Stimulated activated CD4-positive, alpha-beta T cell treated with anti-CD3 and anti-CD28 coated beads, Interleukin-12 subunit alpha, Interleukin-12 subunit beta, amount 100 ng/mL, for 24 hours (primary cell): ENCODE data around the gene SP140L.
"Not testable (repeated sequence)": the region's sequence is repeated elsewhere in the genome, so short reads cannot be mapped to it uniquely, and the experiment has no call there.

Source experiments
- DNase-seq, 2 experiments: peaks; one replicate each; pipeline ENCODE4 v3.0.0-alpha.2; 2020; ENCODE audit warnings: low read depth in 2 of 2

SP140L gene

DNA sequence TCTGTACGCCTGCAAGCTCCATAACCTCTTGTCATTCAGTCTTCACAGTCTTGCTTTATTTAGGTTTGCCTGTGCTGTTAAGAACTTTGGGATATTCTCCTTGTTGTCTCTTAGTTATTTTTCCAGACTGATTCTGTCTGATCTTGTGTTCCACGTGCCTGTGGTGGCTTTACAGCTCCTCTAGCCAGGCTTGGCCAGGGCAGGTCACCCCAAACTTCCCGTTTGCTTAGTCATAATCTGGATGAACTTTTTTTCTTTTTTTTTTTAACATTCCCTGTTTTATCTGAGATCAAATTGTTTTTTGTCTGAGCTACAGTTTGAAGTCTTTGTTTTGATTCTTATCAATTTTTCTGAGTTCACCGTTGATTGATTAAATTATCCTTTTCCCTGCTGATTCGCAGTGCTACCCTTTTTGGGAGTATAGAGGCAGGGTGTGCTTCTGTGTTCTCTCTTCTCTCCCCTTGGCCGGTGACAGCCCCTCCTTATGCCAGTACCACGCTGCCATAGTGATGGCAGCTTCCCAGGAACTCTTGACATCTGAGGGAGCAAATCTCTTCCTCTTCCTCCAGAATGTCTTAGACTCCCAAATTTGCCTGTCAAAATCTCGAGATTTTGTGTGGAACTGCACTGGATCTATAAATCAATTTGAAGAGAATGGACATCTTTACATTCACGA is 91.5 kb downstream of the SP140L start:
- DNase-seq, result no peak

DNA sequence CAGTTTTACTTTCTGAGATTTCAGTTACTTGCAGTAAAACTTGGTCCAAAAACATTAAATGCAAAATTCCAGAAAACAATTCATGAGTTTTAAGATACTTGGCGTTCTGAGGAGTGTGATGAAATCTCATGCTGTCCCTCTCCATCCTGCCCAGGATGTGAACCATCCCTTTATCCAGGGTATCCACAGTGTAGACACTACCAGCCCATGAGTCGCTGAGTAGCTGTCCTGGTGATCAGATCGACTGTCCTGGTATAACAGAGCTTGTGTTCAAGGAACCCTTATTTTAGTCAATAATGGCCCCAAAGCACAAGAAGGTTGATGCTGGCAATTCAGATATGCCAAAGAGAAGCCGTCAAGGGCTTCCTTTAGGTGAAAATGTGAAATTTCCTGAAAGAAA is 92.2 kb downstream of the SP140L start:
- DNase-seq, result no peak

- DNase-seq, result no peak
Measured at GRCh38 chr2:230422149-230422548, 95.2 kb downstream of the SP140L start.

GRCh38 chr2:230423851-230424458 is 97.0 kb downstream of the SP140L start:
- DNase-seq, result no peak

DNA sequence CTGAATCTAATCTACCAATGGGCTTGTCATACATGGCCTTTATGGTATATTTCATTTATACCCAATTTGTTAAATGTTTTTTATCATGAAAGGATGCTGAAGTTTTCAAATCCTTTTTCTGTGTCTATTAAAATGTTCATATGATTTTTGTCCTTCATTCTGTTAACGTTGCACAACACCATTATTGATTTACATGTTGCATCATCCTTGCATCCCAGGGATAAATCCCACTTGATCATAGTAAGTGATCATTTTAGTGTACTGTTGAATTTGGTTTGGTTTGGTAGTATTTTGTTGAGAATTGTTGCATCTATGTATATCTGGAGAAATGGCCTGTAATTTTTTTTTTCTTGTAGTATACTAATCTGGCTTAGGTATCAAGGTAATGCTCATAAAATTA is 98.4 kb downstream of the SP140L start:
- DNase-seq, result no peak

DNA sequence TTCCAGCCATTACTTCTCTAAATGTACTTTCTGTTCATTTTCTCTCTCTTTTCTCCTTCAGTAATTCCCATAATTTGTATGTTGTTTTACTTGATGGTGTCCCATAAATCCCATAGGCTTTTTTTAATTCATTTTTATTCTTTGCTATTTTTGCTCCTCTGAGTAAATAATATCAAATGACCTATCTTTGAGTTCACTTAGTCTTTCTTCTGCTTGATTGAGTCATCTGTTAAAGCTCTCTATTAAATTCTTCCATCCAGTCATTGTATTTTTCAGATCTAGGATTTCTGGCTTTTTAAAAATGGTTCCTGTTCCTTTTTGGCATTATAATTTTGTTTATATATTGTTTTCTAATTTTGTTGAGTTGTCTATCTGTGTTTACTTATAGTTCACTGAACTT is 102.5 kb downstream of the SP140L start:
- DNase-seq, result no peak

- DNase-seq, result no peak
Measured at GRCh38 chr2:230430957-230431910, 104.2 kb downstream of the SP140L start.

DNA sequence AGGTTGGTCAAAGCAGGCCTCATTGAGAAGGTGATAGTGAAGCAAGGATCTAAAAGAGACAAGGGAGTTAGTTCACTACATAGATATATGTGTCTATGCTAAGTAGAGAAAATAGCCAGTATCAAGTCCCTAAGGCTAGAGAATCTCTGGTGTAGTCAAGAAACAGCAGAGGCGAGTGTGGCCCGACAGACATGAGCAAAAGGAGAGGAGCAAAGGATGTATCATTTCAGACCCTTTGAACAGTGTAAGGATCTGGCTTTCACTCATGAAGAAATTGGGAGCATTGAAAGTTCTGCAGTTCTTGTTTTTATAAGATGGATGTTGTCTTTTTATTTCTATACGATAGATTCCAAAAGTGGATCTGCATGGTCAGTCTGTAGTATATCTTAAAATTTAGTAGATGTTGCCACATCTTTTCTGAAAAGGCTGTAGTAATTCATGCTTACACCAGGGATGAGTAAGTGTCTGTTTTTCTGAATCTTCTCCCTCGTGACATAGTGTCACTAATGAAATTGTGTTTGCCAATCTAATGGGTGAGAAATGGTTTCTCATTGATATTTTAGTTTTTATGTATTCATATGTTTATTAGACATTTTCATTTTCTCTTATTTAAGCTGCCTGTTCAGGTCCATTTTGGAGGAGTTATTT is 107.8 kb downstream of the SP140L start:
- no peak for DNase-seq

- no peak for DNase-seq
Measured at GRCh38 chr2:230435431-230435830, 108.4 kb downstream of the SP140L start.

GRCh38 chr2:230439121-230439520 is 112.1 kb downstream of the SP140L start:
- DNase-seq, result not testable (repeated sequence)

DNA sequence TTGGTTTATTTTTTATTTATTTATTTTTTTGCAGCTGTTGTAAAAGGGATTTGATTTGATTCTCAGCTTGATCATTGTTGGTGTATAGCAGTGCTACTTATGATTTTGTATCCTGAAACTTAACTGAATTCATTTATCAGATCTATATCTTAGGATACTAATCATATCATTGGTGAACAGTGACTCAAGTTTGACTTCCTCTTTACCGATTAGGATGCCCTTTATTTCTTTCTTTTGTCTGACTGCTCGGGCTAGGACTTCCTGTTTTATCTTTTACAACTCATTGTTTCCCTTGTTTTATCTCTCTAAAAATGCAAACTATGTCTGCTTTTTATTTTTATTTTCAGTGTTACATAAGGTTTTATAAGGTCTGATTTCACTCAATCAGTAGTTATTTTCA is 112.6 kb downstream of the SP140L start:
- DNase-seq, result no peak

DNA sequence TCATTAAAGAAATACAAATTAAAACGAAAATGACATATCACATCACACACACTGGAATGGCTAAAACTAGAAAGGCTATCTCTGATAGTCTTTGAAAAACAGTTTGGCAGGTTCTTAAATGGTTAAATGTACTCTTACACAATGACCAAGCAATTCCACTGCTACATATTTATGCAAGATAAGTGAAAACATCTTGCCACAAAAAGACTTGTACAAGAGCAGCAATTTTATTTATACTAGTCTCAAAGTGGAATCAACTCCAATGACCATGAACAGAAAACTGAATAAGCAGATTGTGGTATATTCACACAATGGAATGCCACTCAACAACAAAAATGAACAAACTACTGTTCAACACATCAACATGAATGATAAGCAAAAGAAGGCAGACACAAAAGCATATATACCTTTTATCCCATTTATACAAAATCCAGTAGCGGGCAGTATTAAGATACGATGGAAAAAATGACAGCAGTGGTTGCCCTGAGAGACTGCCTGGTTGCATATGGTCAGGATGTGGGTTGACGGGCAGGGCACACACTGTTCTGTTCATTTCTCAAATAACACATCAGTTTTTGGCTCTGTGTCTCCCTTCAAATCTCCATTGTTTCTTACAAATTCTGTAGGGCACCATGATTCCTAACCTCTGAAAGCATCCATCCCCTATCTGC is 114.4 kb downstream of the SP140L start:
- peak in 1 of 2 experiments; percentile 22 for DNase-seq

GRCh38 chr2:230443541-230443940 is 116.5 kb downstream of the SP140L start:
- DNase-seq, result no peak

DNA sequence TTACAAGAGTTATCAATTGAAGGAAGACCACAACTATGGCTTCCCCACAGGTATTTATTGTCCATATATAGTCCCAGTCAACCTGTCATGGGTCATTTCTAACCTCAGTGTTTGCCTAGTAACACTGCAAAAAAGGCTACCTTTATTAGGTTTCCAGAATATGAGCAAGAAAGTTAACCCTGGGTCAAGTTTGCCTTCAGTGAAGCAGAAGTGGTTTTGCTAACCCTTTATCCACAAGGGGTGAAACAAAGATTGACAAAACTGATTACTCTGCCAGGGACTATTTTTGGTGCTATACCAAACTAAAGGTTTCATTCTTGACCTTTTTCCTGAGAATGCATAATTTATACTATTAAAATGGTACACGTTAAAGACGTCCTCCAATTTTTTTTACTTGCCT is 117.8 kb downstream of the SP140L start:
- no peak for DNase-seq

DNA sequence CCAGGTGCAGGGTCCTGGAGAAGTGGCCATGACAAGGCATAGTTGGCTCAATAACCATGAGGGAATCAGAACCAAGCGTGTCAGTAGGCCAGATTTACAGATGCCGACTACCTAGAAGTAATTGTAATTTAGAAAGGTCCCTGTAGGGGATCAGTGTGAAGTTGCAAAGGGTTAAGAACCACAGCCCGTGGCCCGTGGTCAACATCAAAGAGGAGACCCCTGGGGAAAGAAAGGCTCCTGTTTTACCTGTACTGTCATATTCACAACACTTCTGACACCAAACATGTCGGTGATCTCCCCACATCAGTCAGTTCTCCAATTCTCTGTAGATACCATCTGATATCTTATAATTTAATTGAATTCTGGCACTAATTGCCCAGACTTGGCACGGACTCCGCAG is 120.0 kb downstream of the SP140L start:
- DNase-seq, result no peak

DNA sequence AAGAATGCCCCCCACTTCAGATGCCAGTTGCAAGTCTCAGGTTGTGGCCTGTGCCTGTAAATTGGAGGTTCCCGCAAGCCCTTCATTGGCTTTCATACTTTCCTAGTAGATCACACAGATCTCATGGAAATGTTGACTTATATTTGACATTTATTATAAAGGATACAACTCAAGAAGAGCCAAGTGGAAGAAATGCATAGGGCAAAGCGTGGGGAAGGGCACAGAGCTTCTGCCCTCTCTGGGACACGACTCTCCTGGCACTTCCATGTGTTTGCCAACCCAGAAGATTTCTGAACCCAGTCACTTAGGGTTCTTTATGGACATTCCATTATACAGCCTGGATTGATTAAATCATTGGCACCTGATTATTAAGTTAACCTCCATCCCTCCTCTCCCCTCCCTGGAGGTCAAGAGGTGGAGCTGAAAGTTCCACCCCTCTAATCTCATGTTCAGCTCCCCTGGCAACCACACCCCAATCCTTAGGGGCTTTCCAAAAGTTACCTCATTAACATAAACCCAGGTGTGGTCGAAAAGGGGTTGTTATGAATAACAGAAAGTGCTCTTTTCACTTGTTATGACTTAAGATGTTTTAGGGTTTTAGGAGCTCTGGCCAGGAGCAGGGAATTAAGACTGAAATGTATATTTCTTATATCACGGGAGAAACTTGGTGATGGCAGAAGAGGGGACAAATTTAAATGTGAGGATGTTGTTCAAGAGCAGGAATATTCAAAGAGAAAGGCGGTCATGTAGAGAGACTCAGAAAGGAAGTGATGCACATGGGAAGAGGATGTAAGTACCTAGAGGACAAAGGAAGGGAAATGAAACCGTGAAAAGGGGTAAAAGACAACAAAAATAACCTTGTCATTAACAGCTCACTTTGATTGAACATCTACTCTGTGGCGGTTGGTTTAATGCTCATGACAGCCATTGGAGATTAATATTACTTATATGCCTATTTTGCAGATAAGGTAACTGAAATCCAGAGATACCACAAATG is 120.8 kb downstream of the SP140L start:
- DNase-seq, result peak in 1 of 2 experiments; percentile 20

DNA sequence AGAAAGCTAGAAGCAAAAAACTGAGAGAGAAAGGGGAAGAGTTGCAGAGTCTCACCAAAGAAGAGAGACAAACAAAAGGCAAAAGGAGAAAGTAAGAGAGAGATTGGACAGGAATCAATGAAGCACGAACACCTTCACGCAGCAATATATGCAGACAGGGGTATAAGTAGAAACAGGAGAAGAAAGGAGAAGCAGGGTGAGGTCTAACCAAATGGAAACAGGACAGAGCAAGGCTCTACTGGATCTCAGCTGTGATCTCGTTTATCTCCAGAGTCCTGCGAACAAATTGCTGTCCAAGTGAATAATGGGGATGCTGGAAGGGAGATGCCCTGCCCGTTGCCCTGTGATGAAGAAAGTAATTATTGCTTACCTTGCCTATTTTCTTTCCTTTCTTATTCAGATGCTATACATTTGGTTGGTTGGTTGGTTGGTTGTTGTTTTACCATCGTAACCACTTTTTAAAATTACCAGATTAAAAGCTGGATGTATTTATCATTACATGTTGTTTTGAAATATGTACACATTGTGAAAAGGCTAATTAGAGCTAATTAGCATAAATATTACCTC is 123.0 kb downstream of the SP140L start:
- no peak for DNase-seq

GRCh38 chr2:230453006-230453405 is 126.0 kb downstream of the SP140L start:
- DNase-seq, result no peak
